GM12878 (cell line): ENCODE measurements around the gene CAST. TPM values are rescaled to one million over a fixed set of nuclear protein-coding genes. Genes with fewer than 3 reads are reported as not detected.

Experiments used
- EP300 ChIP-seq, 2 experiments: fragments of 150-350 bp in 1 of 2; IDR thresholded peaks; 2 replicates each; pipeline ENCODE4 v1.6.1; 2011 to 2012; ENCODE audit warnings: low read depth in 2 of 2, low read length in 2 of 2, borderline replicate concordance in 1 of 2, improper control_type of control experiment in 1 of 2, inconsistent platforms in 1 of 2; ENCODE audit not compliant: control insufficient read depth in 1 of 2
- ZNF24 ChIP-seq: fragments of 450-650 bp; IDR thresholded peaks from 2 replicates; pipeline ENCODE4 v1.6.1; 2017; ENCODE audit warnings: antibody characterized with exemption, mild to moderate bottlenecking
- polyA plus RNA-seq, 11 experiments: library from polyadenylated mRNA; depleted of rRNA in 4 of 11; unstranded in 6 of 11; stranded (reverse) in 5 of 11; fragments of >200 nt; fragmentation: Nextera tagmentation in 4 of 11; fragmentation: Illumina TruSeq in 1 of 11; extraction: Ambion mirVana in 4 of 11; extraction: Trizol in 1 of 11; gene quantifications; 1 replicate in 1 of 11; 2 replicates in 10 of 11; pipeline versions ENCODE4 v1.2.1 to v1.2.3, GENCODE V29; 2011 to 2016; ENCODE audit warnings: inconsistent platforms in 2 of 11, missing spikeins in 2 of 11, low read depth in 1 of 11
- total RNA-seq, 4 experiments: library from RNA; depleted of rRNA in 3 of 4; stranded (reverse); fragments of >200 nt in 3 of 4; fragmentation: Illumina TruSeq in 1 of 4; extraction: Trizol in 1 of 4; gene quantifications; 2 replicates each; pipeline versions ENCODE4 v1.2.1 to v1.2.3, GENCODE V29; 2013 to 2021
- TF ChIP-seq, protein P1 (sequence below): fragments of 450-650 bp; IDR thresholded peaks from 2 replicates; pipeline ENCODE4 v1.6.1; 2017; ENCODE audit warnings: mild to moderate bottlenecking, moderate library complexity
- TF ChIP-seq, protein P2 (sequence below): fragments of 450-650 bp; IDR thresholded peaks from 2 replicates; pipeline ENCODE4 v1.6.1; 2017; ENCODE audit warnings: antibody characterized with exemption, mild to moderate bottlenecking, moderate library complexity

Gene CAST
- total and polyA plus RNA-seq, 10 of the 15 experiments (the other 5 are each of a cell fraction or from before 2014, with no cell fraction given), result 31.7 to 140 (median 68.5) TPM

DNA sequence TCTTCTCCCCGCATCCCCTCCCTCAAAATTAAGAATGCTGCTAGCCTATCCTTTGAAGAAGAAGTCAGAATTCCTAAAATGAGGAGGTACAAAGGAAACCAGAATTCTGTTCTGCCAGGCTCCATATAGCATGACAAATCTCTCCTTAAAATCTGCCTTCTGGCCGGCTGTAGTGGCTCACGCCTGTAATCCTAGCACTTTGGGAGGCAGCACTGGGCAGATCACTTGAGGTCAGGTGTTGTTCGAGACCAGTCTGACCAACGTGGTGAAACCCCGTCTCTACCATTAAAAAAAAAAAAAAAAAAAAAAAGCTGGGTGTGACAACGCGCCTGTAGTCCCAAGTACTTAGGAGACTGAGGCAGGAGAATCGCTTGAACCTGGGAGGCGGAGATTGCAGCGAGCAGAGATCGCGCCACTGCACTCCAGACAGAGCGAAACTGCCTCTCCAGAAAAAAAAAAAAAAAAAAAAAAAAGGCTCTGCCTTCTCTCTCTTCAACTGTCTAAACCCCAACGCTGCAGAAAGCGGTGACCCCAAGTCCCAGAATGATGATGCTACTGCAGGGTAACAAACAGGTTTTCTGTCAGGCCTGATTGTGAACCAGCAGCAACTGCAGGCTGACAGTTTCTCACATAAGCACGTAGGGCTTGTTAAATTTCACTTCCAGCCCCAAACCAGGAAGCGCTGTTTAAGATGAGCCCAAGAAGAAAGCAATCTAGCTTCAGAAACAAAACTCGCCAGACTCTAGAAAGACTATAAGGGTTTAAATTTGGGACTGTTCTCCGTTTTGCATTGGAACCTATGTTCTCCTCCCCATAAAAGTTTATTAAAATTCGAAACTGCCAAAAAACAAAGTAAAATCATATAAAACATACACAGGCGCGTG lies 963 bp upstream of the CAST start (continued):
- TF ChIP-seq EP300 (IDR thresholded peaks at IDR 0.05; ENCODE audit: borderline replicate concordance in 1 of 2, control insufficient read depth in 1 of 2, low read depth in 2 of 2, low read length in 2 of 2) (peak in 1 of 2 experiments; percentile 18; a peak in 1 of 4 replicates), ZNF24 (no peak)
- TF ChIP-seq, protein P1, sequence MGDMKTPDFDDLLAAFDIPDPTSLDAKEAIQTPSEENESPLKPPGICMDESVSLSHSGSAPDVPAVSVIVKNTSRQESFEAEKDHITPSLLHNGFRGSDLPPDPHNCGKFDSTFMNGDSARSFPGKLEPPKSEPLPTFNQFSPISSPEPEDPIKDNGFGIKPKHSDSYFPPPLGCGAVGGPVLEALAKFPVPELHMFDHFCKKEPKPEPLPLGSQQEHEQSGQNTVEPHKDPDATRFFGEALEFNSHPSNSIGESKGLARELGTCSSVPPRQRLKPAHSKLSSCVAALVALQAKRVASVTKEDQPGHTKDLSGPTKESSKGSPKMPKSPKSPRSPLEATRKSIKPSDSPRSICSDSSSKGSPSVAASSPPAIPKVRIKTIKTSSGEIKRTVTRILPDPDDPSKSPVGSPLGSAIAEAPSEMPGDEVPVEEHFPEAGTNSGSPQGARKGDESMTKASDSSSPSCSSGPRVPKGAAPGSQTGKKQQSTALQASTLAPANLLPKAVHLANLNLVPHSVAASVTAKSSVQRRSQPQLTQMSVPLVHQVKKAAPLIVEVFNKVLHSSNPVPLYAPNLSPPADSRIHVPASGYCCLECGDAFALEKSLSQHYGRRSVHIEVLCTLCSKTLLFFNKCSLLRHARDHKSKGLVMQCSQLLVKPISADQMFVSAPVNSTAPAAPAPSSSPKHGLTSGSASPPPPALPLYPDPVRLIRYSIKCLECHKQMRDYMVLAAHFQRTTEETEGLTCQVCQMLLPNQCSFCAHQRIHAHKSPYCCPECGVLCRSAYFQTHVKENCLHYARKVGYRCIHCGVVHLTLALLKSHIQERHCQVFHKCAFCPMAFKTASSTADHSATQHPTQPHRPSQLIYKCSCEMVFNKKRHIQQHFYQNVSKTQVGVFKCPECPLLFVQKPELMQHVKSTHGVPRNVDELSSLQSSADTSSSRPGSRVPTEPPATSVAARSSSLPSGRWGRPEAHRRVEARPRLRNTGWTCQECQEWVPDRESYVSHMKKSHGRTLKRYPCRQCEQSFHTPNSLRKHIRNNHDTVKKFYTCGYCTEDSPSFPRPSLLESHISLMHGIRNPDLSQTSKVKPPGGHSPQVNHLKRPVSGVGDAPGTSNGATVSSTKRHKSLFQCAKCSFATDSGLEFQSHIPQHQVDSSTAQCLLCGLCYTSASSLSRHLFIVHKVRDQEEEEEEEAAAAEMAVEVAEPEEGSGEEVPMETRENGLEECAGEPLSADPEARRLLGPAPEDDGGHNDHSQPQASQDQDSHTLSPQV, result no peak
- TF ChIP-seq, protein P2, sequence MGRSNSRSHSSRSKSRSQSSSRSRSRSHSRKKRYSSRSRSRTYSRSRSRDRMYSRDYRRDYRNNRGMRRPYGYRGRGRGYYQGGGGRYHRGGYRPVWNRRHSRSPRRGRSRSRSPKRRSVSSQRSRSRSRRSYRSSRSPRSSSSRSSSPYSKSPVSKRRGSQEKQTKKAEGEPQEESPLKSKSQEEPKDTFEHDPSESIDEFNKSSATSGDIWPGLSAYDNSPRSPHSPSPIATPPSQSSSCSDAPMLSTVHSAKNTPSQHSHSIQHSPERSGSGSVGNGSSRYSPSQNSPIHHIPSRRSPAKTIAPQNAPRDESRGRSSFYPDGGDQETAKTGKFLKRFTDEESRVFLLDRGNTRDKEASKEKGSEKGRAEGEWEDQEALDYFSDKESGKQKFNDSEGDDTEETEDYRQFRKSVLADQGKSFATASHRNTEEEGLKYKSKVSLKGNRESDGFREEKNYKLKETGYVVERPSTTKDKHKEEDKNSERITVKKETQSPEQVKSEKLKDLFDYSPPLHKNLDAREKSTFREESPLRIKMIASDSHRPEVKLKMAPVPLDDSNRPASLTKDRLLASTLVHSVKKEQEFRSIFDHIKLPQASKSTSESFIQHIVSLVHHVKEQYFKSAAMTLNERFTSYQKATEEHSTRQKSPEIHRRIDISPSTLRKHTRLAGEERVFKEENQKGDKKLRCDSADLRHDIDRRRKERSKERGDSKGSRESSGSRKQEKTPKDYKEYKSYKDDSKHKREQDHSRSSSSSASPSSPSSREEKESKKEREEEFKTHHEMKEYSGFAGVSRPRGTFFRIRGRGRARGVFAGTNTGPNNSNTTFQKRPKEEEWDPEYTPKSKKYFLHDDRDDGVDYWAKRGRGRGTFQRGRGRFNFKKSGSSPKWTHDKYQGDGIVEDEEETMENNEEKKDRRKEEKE, result no peak
